ENCODE results near the gene BTBD16. TPM values are rescaled to one million over a fixed set of nuclear protein-coding genes. Genes with fewer than 3 reads are reported as not detected.

BTBD16 gene
- total RNA-seq, 1 donor from 2014 or later, result not detected

- intact Hi-C loops (cut with micrococcal nuclease), result no loop called here
These were observed 23.7 kb downstream of the BTBD16 start for GRCh38 chr10:122294511-122295450.

DNA sequence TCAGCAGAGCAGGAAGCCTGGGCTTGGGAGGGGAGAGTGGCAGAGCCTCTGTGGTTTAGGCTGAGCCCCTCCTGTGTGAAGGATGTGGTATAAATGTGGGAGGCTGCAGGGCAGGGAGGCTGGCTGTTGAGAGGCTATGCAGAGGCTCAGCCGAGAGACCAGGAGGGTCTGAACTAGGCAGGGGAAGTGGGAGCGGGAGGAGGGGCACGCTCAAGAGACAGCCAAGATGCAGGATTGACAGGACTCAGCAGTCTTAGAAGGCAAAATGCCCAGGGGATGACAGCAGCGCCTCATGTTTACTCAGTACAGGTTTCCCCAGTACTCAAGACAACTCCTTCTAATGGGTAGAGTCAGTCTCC, 24.3 kb downstream of the BTBD16 start:
- intact Hi-C loops (cut with micrococcal nuclease), result no loop called here

- intact Hi-C loops (cut with micrococcal nuclease), result no loop called here
These were observed 25.4 kb downstream of the BTBD16 start for GRCh38 chr10:122296363-122297120.

DNA sequence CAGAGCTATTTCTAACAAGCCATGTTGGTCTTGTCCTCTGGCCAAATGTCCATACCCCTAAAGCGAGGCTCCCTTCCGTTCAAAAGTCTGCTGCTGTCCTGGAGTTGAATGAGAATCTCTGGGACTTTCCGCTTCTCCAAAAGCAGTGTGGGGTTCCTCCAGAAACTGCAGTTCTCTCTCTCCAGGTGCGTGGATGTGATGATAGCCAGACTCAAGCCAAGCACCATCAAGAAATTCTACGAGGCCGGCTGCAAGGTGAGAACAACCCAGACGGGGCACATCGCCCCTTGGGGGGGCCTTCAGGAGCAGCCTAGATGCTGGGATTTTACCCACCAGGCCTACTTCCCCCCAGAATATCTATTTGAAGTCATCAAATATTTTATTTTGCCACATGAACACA, 26.5 kb downstream of the BTBD16 start:
- intact Hi-C loops (cut with micrococcal nuclease), result no loop called here

- intact Hi-C loops (cut with micrococcal nuclease), result loop anchor here (1.0 kb wide), 4 partner anchors 44 to 406 kb away; no protein-coding TSS in a partner anchor
These were observed 27.1 kb downstream of the BTBD16 start for GRCh38 chr10:122298206-122298597.

GRCh38 chr10:122298598-122299301, 27.7 kb downstream of the BTBD16 start:
- intact Hi-C loops (cut with micrococcal nuclease), result loop anchor here (1.0 kb wide), 4 partner anchors 44 to 406 kb away; no protein-coding TSS in a partner anchor

- intact Hi-C loops (cut with micrococcal nuclease), result no loop called here
These were observed 28.5 kb downstream of the BTBD16 start for GRCh38 chr10:122299423-122300075.

DNA sequence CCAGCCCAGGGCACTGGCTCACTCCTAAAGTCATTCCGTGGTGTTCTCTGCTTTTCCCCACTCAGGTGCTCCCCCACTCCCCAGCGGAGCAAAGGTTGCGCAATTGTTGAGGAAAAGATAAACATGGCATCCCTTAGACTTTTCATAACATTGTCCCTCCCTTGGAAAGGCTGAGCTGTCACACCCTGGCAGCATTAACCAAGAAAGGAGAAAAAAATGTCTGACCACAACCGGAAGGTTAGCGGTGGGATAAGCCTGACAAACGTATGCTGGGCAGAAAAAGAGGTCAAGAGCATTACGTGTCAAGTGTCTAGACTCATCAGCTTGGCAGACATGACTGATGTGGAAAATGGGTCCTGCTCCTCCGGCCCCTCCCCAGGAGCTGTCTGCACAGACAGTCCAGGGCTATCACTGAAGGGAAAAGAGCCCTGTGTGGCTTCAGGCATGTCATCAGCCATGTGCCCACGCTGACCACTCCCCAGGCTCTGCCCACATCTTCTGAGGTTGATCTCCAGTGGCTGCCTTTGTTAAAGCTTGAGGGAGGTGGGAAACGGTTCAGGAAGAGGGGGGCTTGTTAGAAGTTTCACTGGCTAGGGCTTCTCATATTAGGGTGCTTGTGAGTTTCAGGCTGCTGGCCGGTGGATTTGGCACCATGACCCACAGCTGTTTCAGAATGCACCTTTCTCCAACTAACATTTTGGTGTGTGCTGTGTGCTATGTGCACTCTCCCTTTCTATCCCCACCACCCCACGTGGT, 30.1 kb downstream of the BTBD16 start:
- intact Hi-C loops (cut with micrococcal nuclease), result no loop called here

- intact Hi-C loops (cut with micrococcal nuclease), result no loop called here
These were observed 30.7 kb downstream of the BTBD16 start for GRCh38 chr10:122301811-122302115.

DNA sequence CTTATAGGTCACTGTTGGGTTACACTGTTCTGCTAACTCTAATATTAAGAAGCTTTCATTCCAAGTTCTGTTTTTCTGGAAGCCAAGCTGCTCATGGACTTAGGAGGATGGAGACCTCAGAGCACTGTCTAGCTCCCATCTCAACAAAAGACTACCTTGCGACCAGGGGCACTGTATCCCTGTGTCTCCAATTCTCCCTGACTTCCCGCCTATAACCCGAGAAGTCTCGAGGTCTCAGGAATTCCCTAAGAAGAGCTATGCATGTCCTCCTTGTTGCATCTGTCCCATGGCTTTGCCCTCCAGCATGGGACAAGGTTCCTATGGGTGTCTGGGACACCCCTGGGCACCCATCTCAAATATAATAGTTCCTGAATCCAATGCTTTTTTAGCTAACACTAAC, 31.2 kb downstream of the BTBD16 start:
- intact Hi-C loops (cut with micrococcal nuclease), result no loop called here

- intact Hi-C loops (cut with micrococcal nuclease), result no loop called here
These were observed 32.4 kb downstream of the BTBD16 start for GRCh38 chr10:122303271-122304053.

DNA sequence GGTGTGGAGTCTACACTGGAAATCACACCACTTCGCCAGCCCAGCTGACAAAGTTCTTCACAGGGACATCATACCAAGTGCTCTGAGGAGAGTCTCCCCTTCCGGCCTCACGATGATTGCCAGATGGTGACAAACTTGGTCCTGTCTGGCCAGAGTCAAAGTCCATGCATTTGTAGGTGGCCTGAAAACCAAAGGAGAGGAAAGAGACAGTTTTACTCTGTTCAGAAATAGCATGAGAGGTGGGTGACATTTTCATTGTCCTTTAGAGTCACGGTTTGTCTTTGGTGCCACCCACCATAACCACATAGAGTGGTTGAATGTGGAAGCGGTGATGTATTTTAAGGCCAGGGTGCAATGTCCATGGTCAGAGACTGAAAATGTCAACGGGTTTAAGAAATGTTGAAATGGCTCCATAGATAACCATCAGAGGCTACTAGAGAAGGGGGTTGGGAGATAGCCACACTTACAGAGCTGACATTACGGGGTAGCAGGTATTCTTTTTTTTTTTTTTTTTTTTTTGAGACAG, 33.0 kb downstream of the BTBD16 start:
- intact Hi-C loops (cut with micrococcal nuclease), result no loop called here

DNA sequence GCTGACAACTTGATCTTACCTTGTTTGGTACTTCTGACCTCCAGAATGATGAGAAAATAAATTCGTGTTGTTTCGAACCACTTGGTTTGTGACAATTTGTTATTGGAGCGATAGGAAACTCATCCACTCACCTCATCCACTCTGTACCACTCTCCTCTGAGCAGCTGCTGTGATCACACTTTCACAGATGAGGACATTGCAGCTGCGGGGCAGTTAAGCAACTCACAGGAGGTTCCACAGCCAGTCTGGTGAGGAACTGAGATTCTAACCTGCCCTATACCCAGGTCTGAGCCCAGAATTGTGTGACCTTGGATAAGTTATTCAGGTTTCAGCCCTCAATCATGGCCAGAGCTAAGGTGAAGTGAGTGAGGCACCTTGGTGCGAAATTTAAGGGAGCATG, 35.2 kb downstream of the BTBD16 start:
- intact Hi-C loops (cut with micrococcal nuclease), result no loop called here

DNA sequence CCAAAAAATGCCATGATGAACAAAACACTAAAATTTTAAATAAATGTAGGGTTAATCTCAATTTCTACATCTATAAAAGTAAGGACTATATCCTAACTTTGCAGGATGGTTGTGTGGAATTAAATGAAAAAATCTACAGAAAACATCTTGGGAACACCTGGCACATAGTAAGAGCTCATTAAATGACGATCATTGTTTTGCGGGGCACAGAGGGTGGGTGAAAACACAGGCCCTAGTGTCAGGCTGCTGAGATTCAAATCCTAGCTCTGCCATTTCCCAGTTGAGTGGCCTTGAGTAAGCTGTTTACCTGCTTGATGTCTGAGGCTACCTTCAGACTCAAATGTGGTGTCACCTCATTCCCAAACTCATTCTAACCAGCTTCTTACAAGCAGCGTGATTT, 35.6 kb downstream of the BTBD16 start:
- intact Hi-C loops (cut with micrococcal nuclease), result no loop called here

- intact Hi-C loops (cut with micrococcal nuclease), result no loop called here
These were observed 36.7 kb downstream of the BTBD16 start for GRCh38 chr10:122307669-122308416.

- intact Hi-C loops (cut with micrococcal nuclease), result no loop called here
These were observed 37.5 kb downstream of the BTBD16 start for GRCh38 chr10:122308417-122309141.

- intact Hi-C loops (cut with micrococcal nuclease), result no loop called here
These were observed 39.4 kb downstream of the BTBD16 start for GRCh38 chr10:122310311-122311050.

GRCh38 chr10:122311051-122311410, 39.9 kb downstream of the BTBD16 start:
- intact Hi-C loops (cut with micrococcal nuclease), result no loop called here
